GM21786 (cell line): ENCODE measurements around the gene FUT1.

Experiments
- ATAC-seq: cut with Tn5 transposase; IDR thresholded peaks from one replicate; pipeline ENCODE4 v1.9.1; 2021; ENCODE audit not compliant: unreplicated experiment

FUT1 gene

GRCh38 chr19:48741129-48741999 is 11.1 kb downstream of the FUT1 start:
- no peak for ATAC-seq

- ATAC-seq, result no peak
Measured at GRCh38 chr19:48740164-48740972, 12.1 kb downstream of the FUT1 start, which contains the start of gene RASIP1. Gene RASIP1, minus strand, starts transcription at chr19:48740610. Its CDS starts 328 bp downstream, at chr19:48740282.

GRCh38 chr19:48739404-48740163 is 12.9 kb downstream of the FUT1 start:
- no peak for ATAC-seq

GRCh38 chr19:48738557-48739403 is 13.7 kb downstream of the FUT1 start:
- ATAC-seq, result peak; percentile 61

GRCh38 chr19:48737360-48737998 is 15.0 kb downstream of the FUT1 start:
- no peak for ATAC-seq

- no peak for ATAC-seq
Measured at GRCh38 chr19:48735031-48735615, 17.3 kb downstream of the FUT1 start.

- no peak for ATAC-seq
Measured at GRCh38 chr19:48734625-48735024, 17.8 kb downstream of the FUT1 start.

GRCh38 chr19:48731452-48731851 is 21.0 kb downstream of the FUT1 start:
- no peak for ATAC-seq

GRCh38 chr19:48728911-48729664 is 23.4 kb downstream of the FUT1 start:
- ATAC-seq, result no peak

- ATAC-seq, result no peak
Measured at GRCh38 chr19:48726556-48726955, 25.9 kb downstream of the FUT1 start.

- no peak for ATAC-seq
Measured at GRCh38 chr19:48724796-48725753, 27.4 kb downstream of the FUT1 start.

GRCh38 chr19:48722196-48722708 is 30.2 kb downstream of the FUT1 start:
- no peak for ATAC-seq

GRCh38 chr19:48720613-48721296 is 31.7 kb downstream of the FUT1 start:
- peak; percentile 73 for ATAC-seq

GRCh38 chr19:48720251-48720612 is 32.2 kb downstream of the FUT1 start:
- no peak for ATAC-seq

GRCh38 chr19:48719263-48720171 is 32.9 kb downstream of the FUT1 start, which contains the start of gene MAMSTR:
Gene MAMSTR, minus strand, starts transcription at chr19:48719725. Its CDS starts 694 bp downstream, at chr19:48719031.
- no peak for ATAC-seq
